Measurements from ENCODE around the gene ABCA5.
"Not testable (repeated sequence)": the region's sequence is repeated elsewhere in the genome, so short reads cannot be mapped to it uniquely, and the experiment has no call there.

Gene ABCA5

DNA sequence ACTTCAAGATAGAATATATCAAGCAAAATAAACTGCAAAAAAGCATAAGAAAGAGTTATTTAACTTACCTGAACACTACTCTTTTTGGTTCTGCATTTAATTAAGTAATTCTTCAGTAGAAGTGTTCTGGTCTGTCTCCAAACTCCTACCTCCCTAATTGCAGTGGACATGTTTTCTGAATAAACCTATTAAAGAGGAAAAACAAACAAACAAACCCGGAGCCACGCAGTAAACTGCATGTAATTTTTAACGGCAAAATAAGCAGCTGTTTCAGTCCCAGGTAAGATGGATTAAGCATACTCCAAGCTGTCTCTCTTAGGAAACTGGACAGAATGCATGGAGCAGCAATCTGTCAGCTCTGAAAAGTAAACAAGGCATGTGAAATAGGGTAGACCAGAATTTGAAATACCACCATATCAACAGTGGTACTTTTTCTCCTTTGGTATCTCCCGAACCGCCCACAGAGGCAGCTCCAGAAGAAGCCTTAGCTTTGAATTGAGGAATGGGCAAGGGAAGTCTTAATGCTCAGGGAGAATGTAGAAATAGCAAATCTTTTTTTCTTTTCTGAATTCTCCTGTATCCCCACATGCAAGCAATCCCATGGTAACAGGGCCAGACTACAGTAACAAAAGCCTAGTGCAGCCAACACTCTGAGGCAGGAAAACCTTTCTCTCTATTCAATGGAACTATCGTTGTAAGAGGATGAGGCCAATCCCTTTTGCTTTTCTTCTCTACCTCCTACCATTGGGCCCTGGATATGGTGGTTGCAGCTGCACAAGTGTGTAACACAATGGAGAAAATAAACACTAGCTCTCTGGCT is 12.5 kb downstream of the ABCA5 start:
- Histone ChIP-seq H3K4me3 (ENCODE audit: low read depth, low read length) (peak overlapping the region; percentile 58), H3K27ac (peak overlapping the region; percentile 85), H3K36me3 (peaks cover 11% of the 10 kb centered on the region), H3K27me3 (ENCODE audit: insufficient read depth, low read depth, severe bottlenecking) (no peaks in the 10 kb centered on the region), H3K9me3 (ENCODE audit: severe bottlenecking) (no peaks in the 10 kb centered on the region)
- peak; percentile 45 for DNase-seq
- TF ChIP-seq, protein P1, sequence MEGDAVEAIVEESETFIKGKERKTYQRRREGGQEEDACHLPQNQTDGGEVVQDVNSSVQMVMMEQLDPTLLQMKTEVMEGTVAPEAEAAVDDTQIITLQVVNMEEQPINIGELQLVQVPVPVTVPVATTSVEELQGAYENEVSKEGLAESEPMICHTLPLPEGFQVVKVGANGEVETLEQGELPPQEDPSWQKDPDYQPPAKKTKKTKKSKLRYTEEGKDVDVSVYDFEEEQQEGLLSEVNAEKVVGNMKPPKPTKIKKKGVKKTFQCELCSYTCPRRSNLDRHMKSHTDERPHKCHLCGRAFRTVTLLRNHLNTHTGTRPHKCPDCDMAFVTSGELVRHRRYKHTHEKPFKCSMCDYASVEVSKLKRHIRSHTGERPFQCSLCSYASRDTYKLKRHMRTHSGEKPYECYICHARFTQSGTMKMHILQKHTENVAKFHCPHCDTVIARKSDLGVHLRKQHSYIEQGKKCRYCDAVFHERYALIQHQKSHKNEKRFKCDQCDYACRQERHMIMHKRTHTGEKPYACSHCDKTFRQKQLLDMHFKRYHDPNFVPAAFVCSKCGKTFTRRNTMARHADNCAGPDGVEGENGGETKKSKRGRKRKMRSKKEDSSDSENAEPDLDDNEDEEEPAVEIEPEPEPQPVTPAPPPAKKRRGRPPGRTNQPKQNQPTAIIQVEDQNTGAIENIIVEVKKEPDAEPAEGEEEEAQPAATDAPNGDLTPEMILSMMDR (IDR thresholded peaks at IDR 0.05; ENCODE audit: low read depth, low read length), result no peak

DNA sequence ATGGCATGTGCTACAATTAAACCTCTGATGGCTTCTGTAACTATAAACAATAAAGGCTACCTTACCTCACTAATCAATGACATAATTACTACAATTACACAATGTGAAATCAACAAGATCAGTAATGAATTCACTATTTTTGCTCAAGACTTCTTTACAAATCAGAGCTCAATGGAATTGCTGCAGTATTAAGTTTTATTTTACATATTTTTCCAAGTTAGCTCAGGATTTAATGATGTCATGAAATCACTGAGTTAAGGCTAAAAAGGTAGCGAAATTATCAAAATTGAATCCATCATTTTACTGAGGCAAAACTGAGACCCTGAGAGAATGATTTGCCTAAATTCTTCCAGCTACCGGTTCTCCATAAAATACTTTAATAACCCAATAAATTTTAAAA is 21.8 kb downstream of the ABCA5 start:
- H3K27me3 ChIP-seq (ENCODE audit: insufficient read depth, low read depth, severe bottlenecking), result no peaks in the 10 kb centered on the region
- TF ChIP-seq, protein P1 (IDR thresholded peaks at IDR 0.05; ENCODE audit: low read depth, low read length), result no peak
- H3K9me3 ChIP-seq (ENCODE audit: severe bottlenecking), result peaks cover 2% of the 10 kb centered on the region
- no peak for DNase-seq
- H3K4me3 ChIP-seq (ENCODE audit: low read depth, low read length), result no peak overlapping the region
- no peak overlapping the region for H3K27ac ChIP-seq
- peaks cover 43% of the 10 kb centered on the region for H3K36me3 ChIP-seq

DNA sequence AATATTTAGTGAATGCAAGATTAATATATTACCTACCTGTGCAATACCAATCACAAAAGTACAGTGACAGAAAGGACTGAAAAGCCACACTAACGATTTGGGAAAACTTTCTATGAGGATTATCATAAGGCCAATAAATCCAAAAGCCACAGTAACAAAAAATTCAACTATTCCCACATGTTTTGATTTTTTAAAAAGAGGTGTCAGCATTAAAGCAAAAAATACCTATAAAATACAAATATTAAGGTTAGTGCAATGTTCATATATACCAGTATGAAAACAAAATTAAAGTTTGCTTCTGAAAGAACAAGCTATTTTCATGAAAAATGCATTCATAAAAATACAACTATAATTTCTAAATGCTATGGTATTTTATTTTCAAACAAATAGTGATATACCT is 24.3 kb downstream of the ABCA5 start:
- TF ChIP-seq, protein P1 (IDR thresholded peaks at IDR 0.05; ENCODE audit: low read depth, low read length), result no peak
- Histone ChIP-seq H3K9me3 (ENCODE audit: severe bottlenecking) (peaks cover 3% of the 10 kb centered on the region), H3K4me3 (ENCODE audit: low read depth, low read length) (no peak overlapping the region), H3K36me3 (peaks cover 38% of the 10 kb centered on the region), H3K27me3 (ENCODE audit: insufficient read depth, low read depth, severe bottlenecking) (no peaks in the 10 kb centered on the region), H3K27ac (no peak overlapping the region)
- DNase-seq, result no peak

DNA sequence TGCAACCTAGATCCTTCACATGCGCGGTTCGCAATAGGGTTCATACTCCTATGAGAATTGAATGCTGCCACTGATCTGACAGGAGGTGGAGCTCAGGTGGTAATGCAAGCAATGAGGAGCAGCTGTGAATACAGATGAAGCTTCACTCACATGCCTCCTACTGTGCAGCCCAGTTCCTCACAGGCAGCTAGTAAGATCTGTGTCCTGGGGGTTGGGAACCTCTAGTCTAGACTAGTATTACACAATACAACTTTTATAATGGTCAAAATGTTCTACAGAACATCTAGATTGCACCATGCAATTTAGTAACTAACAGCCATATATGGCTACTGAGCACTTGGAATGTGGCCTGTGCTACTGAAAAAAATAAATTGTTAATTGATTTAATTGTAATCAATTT is 26.7 kb downstream of the ABCA5 start:
- H3K27me3 ChIP-seq (ENCODE audit: insufficient read depth, low read depth, severe bottlenecking), result no peaks in the 10 kb centered on the region

DNA sequence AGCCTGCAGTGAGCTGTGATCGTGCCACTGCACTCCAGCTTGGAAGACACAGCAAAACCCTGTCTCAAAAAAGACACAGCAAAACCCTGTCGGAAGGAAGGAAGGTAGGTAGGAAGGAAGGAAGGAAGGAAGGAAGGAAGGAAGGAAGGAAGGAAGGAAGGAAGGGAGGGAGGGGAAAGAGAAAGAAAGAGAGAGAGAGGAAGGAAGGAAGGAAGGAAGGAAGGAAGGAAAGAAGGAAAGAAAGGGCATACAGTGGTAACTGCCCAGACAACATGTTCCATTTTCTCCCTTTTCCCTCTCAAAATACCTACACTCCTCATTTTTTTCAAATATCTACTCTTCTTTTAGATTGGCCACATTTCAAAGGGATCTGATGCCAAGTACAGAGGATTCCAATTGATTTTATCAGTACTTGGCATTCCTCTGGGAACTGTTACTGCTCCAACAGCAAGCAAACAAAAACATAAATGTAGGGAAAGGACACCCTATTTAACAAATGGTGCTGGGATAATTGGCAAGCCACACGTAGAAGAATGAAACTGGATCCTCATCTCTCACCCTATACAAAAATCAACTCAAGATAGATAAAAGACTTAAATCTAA is 28.7 kb downstream of the ABCA5 start:
- H3K9me3 ChIP-seq (ENCODE audit: severe bottlenecking); H3K27ac ChIP-seq; DNase-seq; H3K27me3 ChIP-seq (ENCODE audit: insufficient read depth, low read depth, severe bottlenecking); H3K4me3 ChIP-seq (ENCODE audit: low read depth, low read length): not testable (repeated sequence)
- peaks cover 69% of the 10 kb centered on the region for H3K36me3 ChIP-seq

More for the DNA sequence above, 26.7 kb downstream of the ABCA5 start:
- Histone ChIP-seq H3K9me3 (ENCODE audit: severe bottlenecking) (peaks cover 3% of the 10 kb centered on the region), H3K36me3 (peaks cover 50% of the 10 kb centered on the region), H3K4me3 (ENCODE audit: low read depth, low read length) (no peak overlapping the region), H3K27ac (no peak overlapping the region)
- TF ChIP-seq, protein P1 (IDR thresholded peaks at IDR 0.05; ENCODE audit: low read depth, low read length), result no peak
- no peak for DNase-seq

DNA sequence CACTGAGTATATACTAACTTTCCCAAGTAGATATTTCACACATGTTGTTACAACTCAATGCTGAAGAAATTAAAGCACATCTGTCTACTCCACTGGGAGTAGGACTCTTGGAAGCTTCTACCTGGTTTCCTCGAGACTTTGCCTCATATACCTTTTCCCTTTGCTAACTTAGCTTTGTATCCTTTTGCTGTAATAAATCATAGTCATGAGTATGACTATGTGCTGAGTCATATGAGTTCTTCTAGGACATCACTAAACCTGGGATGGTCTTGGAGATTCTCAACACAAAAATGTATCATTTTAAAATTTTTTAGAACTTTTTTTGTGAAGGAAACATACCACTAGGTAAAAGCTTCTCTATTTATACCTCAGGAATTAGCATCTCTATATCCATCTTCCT is 39.8 kb downstream of the ABCA5 start:
- Histone ChIP-seq H3K27ac (no peak overlapping the region), H3K36me3 (peaks cover 67% of the 10 kb centered on the region), H3K4me3 (ENCODE audit: low read depth, low read length) (no peak overlapping the region), H3K9me3 (ENCODE audit: severe bottlenecking) (no peaks in the 10 kb centered on the region), H3K27me3 (ENCODE audit: insufficient read depth, low read depth, severe bottlenecking) (no peaks in the 10 kb centered on the region)
- no peak for DNase-seq
- TF ChIP-seq, protein P1 (IDR thresholded peaks at IDR 0.05; ENCODE audit: low read depth, low read length), result no peak
